ENCODE results near the gene ECE1. TPM values are rescaled to one million over a fixed set of nuclear protein-coding genes. Genes with fewer than 3 reads are reported as not detected.

Gene ECE1
- total and polyA plus RNA-seq, 10 donors, result 17.2 to 142 (median 105) TPM

- peaks cover 4 to 100% (median 99%) of the 10 kb centered on the region in 6 donors for H3K36me3 ChIP-seq
- WGBS, 5 donors, result 81 to 95% (median 93%) methylated on average over 12 of the region's 12 CpGs
- no peak for DNase-seq
- H3K4me1 ChIP-seq, result no peaks in the 10 kb centered on the region
- TF ChIP-seq POLR2A (IDR thresholded peaks at IDR 0.05) (no peak), CTCF (IDR thresholded peaks at IDR 0.05 in 8 of 11, conservative IDR thresholded peaks at IDR 0.05 in 3 of 11) (no peak), POLR2AphosphoS5 (IDR thresholded peaks at IDR 0.05) (no peak)
- intact Hi-C loops (cut with DNase I; ENCODE audit: low total_unique reads), result no loop called here
- peaks cover 0 to 3% (median 0%) of the 10 kb centered on the region in 8 donors for H3K9me3 ChIP-seq
- no peak overlapping the region for H3K27ac ChIP-seq
- H3K27me3 ChIP-seq (replicated peaks in 1 of 7), result no peaks in the 10 kb centered on the region
- no peak overlapping the region for H3K4me3 ChIP-seq
These were observed 48.3 kb downstream of the ECE1 start for GRCh38 chr1:21241771-21242581.

GRCh38 chr1:21240706-21241105 lies 49.6 kb downstream of the ECE1 start:
- DNase-seq, result no peak
- Histone ChIP-seq H3K36me3 (peaks cover 4 to 100% (median 99%) of the 10 kb centered on the region in 6 donors), H3K4me1 (no peaks in the 10 kb centered on the region), H3K4me3 (no peak overlapping the region), H3K27ac (no peak overlapping the region), H3K9me3 (peaks cover 0 to 1% (median 0%) of the 10 kb centered on the region in 8 donors), H3K27me3 (replicated peaks in 1 of 7) (no peaks in the 10 kb centered on the region)
- TF ChIP-seq POLR2AphosphoS5 (IDR thresholded peaks at IDR 0.05) (peak in 1 of 3 donors; percentile 10), CTCF (IDR thresholded peaks at IDR 0.05 in 8 of 11, conservative IDR thresholded peaks at IDR 0.05 in 3 of 11) (no peak)
- intact Hi-C loops (cut with DNase I; ENCODE audit: low total_unique reads), result no loop called here
- WGBS, 5 donors, result 87 to 94% (median 91%) methylated on average over 10 of the region's 10 CpGs

GRCh38 chr1:21239221-21239620 lies 51.0 kb downstream of the ECE1 start:
- Histone ChIP-seq H3K36me3 (peaks cover 4 to 100% (median 99%) of the 10 kb centered on the region in 6 donors), H3K9me3 (no peaks in the 10 kb centered on the region), H3K27me3 (replicated peaks in 1 of 7) (no peaks in the 10 kb centered on the region), H3K4me3 (no peak overlapping the region), H3K27ac (no peak overlapping the region), H3K4me1 (no peaks in the 10 kb centered on the region)
- intact Hi-C loops (cut with DNase I; ENCODE audit: low total_unique reads), result no loop called here
- TF ChIP-seq POLR2A (IDR thresholded peaks at IDR 0.05), result no peak
- TF ChIP-seq POLR2AphosphoS5 (IDR thresholded peaks at IDR 0.05), result no peak
- TF ChIP-seq CTCF (IDR thresholded peaks at IDR 0.05 in 8 of 11, conservative IDR thresholded peaks at IDR 0.05 in 3 of 11), result no peak
- WGBS, 5 donors, result 69 to 82% (median 79%) methylated on average over 9 to 10 of the region's 10 CpGs
- no peak for DNase-seq

GRCh38 chr1:21238141-21238800 lies 52.0 kb downstream of the ECE1 start:
- Histone ChIP-seq H3K27me3 (replicated peaks in 1 of 7) (no peaks in the 10 kb centered on the region), H3K4me3 (no peak overlapping the region), H3K36me3 (peaks cover 0 to 100% (median 98%) of the 10 kb centered on the region in 6 donors), H3K9me3 (no peaks in the 10 kb centered on the region), H3K4me1 (no peaks in the 10 kb centered on the region), H3K27ac (no peak overlapping the region)
- no peak for DNase-seq
- intact Hi-C loops (cut with DNase I; ENCODE audit: low total_unique reads), result no loop called here
- TF ChIP-seq POLR2AphosphoS5 (IDR thresholded peaks at IDR 0.05), result no peak
- TF ChIP-seq CTCF (IDR thresholded peaks at IDR 0.05 in 8 of 11, conservative IDR thresholded peaks at IDR 0.05 in 3 of 11), result no peak
- no peak for TF ChIP-seq POLR2A (IDR thresholded peaks at IDR 0.05)
- 84 to 91% (median 87%) methylated on average over 11 to 17 of the region's 17 CpGs for WGBS, 5 donors

Measured in spleen (tissue), 11 donors.